Upper lobe of left lung (tissue), 4 donors: ENCODE measurements around the gene OLFM3.

Experiments used
- POLR2A ChIP-seq, 4 donors: fragments of 450-650 bp; IDR thresholded peaks; one replicate each; pipeline ENCODE4 v1.5.1; 2016 to 2017; ENCODE audit warnings: antibody characterized with exemption in 4 of 4, mild to moderate bottlenecking in 2 of 4
- POLR2AphosphoS5 ChIP-seq, 2 donors: sonication (generic); formaldehyde crosslinking; IDR thresholded peaks; one replicate each; pipeline ENCODE4 v1.5.1; 2017; ENCODE audit warnings: antibody characterized with exemption in 2 of 2
- TF ChIP-seq, protein P1 (sequence below), 6 experiments: fragments of 450-650 bp in 4 of 6; fragments of 200-600 bp in 2 of 6; sonication (generic) in 2 of 6; IDR thresholded peaks; one replicate each; pipeline ENCODE4 v1.5.1; 2016 to 2019; ENCODE audit warnings: antibody characterized with exemption in 6 of 6

DNA sequence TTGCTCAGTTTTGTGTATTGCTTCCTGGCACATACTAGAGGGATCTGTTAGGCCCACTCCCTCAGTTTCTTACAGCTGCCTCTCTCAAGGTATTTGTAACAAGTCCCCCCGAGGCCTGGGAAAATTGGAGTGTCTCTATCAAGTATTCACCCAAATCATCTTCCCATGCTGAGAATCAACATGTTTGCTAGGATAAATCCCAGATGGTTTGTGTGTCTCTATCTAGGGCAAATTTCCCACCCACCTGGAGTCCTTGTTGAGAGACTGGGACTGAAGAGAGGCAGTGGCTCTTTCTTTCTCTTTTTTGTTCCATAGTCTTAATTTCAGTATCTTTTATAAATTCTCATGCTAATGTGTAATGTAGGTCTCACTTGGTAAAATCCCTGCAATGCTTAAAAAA lies 58.0 kb downstream of the OLFM3 start:
- TF ChIP-seq, protein P1, sequence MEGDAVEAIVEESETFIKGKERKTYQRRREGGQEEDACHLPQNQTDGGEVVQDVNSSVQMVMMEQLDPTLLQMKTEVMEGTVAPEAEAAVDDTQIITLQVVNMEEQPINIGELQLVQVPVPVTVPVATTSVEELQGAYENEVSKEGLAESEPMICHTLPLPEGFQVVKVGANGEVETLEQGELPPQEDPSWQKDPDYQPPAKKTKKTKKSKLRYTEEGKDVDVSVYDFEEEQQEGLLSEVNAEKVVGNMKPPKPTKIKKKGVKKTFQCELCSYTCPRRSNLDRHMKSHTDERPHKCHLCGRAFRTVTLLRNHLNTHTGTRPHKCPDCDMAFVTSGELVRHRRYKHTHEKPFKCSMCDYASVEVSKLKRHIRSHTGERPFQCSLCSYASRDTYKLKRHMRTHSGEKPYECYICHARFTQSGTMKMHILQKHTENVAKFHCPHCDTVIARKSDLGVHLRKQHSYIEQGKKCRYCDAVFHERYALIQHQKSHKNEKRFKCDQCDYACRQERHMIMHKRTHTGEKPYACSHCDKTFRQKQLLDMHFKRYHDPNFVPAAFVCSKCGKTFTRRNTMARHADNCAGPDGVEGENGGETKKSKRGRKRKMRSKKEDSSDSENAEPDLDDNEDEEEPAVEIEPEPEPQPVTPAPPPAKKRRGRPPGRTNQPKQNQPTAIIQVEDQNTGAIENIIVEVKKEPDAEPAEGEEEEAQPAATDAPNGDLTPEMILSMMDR (IDR thresholded peaks at IDR 0.05) = no peak
- TF ChIP-seq POLR2AphosphoS5 (IDR thresholded peaks at IDR 0.05) = no peak
- no peak for TF ChIP-seq POLR2A (IDR thresholded peaks at IDR 0.05)
